GM19467 (cell line): ENCODE data around the gene LIPM.

Experiments used
- ATAC-seq: cut with Tn5 transposase; IDR thresholded peaks from one replicate; pipeline ENCODE4 v1.9.1; 2021; ENCODE audit warnings: mild to moderate bottlenecking, moderate library complexity; ENCODE audit not compliant: unreplicated experiment

The LIPM gene, protein sequence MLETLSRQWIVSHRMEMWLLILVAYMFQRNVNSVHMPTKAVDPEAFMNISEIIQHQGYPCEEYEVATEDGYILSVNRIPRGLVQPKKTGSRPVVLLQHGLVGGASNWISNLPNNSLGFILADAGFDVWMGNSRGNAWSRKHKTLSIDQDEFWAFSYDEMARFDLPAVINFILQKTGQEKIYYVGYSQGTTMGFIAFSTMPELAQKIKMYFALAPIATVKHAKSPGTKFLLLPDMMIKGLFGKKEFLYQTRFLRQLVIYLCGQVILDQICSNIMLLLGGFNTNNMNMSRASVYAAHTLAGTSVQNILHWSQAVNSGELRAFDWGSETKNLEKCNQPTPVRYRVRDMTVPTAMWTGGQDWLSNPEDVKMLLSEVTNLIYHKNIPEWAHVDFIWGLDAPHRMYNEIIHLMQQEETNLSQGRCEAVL

GRCh38 chr10:88802523-88803285, at the start of gene LIPM:
TSS of gene LIPM (plus strand) at chr10:88802730. CDS start at chr10:88802897, 167 bp downstream.
- ATAC-seq = no peak

DNA sequence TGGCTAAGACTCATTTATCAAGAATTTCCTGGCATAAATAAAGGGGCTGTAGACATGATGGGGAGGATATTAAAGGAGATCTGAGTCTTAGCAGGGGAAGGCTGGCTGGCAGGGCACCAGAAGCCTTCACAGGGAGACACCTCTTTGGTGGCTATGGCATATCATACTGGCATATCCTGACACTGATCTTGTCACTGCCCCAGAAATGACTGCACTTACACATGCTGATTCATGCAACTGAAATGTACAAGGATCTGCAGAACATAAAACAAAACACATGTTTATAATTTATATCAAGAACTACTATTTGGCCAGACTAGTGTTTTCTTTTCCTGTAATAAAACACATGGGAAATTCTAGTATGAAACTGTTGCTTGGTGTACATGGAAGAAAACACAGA, 48.2 kb upstream of the LIPM start:
- no peak for ATAC-seq

- ATAC-seq = no peak
Observed at GRCh38 chr10:88755753-88756152, 46.8 kb upstream of the LIPM start.

GRCh38 chr10:88756660-88757059, 45.9 kb upstream of the LIPM start:
- no peak for ATAC-seq

- ATAC-seq = no peak
Observed at GRCh38 chr10:88759366-88760101, 43.0 kb upstream of the LIPM start, which contains the start of gene LIPN. TSS of gene LIPN (plus strand) at chr10:88760020. CDS start at chr10:88761406, 1,386 bp downstream.

DNA sequence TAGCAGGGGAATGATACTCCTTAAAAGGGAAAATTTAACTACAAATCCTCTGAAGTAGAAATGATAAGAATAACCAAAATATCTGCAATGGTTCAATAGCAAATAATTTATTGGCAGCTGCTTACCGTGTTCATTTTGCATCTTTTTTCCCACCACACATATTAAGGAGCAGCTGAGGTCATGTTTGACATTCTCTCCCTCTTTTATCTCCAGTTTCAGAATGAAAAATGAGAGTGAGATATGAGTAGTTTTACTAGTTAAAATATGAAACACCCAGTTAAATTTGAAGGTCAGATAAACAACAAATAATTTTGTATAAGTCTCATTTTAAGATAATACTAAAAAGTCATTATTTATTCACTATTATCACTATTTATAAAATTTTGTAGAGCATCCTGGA, 39.6 kb upstream of the LIPM start:
- ATAC-seq = no peak

DNA sequence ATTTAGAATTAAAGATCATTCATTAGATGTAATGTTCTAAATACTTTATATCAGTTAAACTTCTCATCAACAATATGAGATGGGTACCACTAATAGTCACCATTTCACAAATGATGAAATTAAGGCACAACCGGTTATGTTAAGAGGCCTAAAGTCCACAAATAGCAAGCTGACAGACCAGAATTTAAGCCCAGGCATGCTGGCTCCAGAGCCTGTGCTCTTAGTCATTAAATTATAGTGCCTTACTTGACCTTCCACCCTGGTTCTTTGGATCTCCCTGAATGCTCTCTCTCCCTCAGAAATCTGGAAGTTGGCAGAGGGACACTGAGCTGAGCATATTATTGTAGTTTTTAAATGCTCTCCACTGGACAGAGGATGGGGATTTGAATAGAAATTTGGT, 39.1 kb upstream of the LIPM start:
- no peak for ATAC-seq

DNA sequence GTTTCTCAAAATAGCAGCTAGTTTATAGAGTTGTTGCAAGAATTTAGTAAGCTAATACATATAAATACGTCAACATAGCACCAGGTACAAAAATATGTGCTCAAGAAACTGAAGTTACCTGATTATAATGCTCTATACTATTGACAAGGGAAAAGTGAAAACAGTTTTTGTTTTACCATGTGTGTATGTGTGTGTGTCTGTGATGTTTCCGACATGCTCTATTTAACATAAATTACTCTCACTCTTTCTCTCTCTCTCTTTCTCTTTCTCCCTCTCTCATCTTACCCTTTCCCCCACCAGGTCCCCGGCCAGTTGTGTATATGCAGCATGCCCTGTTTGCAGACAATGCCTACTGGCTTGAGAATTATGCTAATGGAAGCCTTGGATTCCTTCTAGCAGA, 38.4 kb upstream of the LIPM start:
- no peak for ATAC-seq

DNA sequence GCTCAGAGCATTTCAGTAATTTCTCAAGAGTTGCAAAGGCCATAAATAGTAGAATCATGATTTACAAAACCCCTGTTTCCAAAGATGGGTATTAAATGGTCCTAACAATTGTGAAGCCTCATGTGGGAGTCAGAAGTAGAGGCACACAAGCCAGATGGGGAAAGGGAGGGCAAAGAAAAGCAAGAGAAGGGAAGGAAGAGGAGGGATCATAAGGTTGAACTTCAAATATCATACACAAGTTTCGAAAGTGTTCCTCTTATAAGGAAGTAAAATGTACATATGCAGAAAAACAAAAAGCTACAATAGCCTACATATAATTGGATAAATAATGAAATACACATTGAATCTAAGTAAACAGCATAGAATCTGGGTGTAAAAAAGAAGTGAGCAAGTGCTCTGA, 36.7 kb upstream of the LIPM start:
- no peak for ATAC-seq

DNA sequence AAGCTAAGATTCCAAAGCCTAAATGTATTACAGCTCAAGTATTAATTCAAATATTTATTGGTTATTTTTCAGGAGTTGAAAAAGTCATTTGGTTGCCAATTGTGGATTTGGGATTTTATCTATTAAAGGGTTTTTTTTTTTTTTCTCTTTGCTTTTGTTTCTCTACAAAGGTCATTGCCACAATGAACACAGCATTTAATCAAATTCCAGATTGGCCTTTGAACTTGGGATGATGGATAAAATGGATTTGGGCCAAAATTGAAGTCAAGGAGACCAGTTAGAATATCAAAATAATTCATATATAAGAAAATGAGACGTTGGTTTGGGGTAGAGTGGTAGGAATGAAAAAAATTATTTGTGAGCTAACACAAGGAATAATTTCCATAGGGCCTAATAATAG, 33.1 kb upstream of the LIPM start:
- ATAC-seq = no peak

DNA sequence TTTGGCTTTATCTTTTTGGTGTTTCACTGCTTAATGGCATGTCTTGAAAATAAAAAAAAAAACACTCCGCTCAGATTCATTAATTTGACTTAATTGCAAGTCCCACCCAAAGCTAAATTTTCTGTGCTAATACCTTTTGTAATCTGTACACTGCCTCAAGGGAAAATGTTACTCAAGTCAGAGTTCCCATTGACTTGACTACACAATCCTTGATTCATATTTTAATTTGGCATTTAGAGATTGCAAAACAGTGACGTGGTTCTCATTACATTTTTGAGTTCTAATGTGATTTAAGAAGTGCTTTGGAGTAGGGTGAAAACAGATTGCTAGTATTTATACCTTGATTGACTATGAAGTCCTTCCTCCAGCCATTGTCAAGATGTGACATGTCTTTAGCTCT, 21.3 kb upstream of the LIPM start:
- no peak for ATAC-seq

DNA sequence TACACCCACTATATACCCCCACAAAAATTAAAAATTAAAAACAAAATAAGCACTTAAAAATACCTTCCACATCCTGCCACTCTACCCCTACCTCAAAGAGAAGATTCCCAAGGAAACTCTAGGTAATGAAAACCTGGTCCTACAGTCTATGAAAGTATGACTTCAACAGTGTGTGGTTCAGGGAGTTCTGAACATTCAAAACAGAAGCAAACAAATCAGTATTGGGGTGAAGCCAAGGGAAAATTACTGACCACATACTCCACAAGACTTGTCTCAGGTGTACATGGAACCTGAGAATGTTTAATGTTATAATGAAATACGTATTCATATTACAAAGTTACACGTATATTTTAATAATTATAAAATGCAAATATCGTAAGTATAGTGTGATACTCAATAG, 20.3 kb upstream of the LIPM start:
- ATAC-seq = no peak

DNA sequence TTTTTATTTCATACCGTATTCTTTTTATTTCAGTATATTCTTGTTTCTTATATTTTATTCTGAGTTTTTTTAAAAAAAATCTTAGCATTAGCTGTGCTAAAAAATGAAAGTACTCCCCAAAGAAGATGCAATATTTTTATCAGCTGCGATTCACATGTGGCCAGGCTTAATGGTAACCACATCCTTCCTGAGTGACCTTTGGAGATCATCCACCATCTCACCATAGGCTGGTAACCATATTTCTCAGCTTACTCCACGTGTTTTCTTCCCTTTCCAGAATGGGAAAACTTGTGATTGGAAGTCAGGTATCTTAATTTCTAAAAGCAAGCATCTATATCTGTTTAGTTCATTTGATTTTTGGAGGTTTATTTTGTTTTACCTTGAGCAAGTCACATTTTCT, 18.8 kb upstream of the LIPM start:
- ATAC-seq = no peak

DNA sequence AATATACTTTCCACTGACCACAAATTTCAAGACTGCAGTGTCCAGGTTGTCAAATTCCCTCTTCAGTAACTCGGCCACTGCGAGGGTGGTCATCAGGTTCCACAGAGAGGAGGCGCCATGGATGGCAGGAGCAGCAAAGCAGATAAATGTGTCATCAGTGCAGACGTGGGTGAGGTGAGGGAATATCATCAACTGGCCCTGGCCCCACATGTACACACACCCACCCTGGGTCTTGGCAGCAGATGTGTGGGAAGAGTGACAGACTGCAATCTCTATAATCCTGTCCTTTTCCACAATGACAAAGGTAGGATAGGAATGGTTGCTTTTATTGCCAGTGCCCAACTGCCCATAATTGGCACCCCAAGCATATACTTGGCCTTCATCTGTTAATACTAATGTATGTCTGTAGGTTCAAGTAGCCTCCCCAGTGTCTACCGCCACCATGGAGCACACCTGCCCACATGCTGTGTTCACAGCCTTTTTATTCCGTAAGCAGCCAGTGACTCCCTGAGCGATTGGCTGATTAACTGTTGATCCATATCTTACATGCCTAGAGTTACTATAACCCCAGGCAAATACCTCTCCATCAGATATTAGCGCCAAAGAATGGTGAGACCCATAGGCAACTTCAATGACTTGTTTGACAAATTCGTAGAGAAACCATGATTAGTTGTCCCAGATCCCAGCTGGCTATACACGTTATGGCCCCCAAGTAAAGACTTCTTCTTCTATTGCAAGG, 16.3 kb upstream of the LIPM start:
- no peak for ATAC-seq

DNA sequence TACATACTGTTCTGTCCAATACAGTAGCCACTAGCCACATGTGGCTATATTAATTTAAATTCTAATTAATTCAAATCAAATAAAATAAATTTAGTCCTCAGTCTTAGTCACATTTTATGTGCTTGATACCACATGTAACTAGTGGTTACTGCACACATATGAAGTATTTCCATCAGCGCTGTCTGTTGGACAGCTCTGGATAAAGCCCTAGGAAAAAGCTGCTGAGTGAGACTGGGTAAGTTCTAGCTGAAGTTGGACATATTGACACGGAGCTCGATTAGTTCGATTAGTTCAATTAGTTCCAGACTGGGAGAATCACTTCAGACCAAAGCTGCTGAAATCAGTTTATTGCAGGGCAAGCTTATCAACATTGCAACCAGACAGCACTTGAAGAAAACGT, 15.1 kb upstream of the LIPM start:
- no peak for ATAC-seq

- no peak for ATAC-seq
Observed at GRCh38 chr10:88788924-88789323, 13.6 kb upstream of the LIPM start.

DNA sequence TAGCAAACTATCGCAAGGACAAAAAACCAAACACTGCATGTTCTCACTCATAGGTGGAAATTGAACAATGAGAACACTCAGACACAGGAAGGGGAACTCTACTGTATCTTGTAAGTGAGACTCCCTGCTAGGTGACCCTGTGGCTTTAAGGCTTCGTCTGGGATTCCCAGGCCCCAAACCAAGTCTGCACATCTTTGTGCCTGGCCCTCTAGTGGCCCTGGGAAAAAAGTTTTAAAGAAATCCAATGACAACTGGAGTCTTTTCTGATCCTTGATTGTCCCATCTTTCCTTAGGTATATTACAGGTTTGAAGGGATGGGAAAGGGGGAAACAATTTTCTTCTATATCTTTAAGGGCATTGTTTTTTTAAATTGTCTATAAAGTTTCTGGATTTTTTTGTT, 10.6 kb upstream of the LIPM start:
- ATAC-seq = no peak

- no peak for ATAC-seq
Observed at GRCh38 chr10:88792661-88793060, 9.9 kb upstream of the LIPM start.

- ATAC-seq = no peak
Observed at GRCh38 chr10:88793712-88794299, 8.7 kb upstream of the LIPM start.

- ATAC-seq = no peak
Observed at GRCh38 chr10:88794731-88795130, 7.8 kb upstream of the LIPM start.
